Spleen (tissue), 11 donors: Measurements from ENCODE around the gene GRIP1. TPM values are rescaled to one million over a fixed set of nuclear protein-coding genes. Genes with fewer than 3 reads are reported as not detected.

ENCODE experiments used
- DNase-seq: peaks from one replicate; pipeline ENCODE4 v3.0.0-alpha.2; 2020
- H3K27ac ChIP-seq, 8 donors: fragments of 200-600 bp; sonication (generic) in 7 of 8; 1 replicate in 4 of 8; 2 replicates in 4 of 8; pipeline versions ENCODE4 v1.5.0 to v1.8.0; 2016 to 2021; ENCODE audit warnings: inconsistent platforms in 4 of 8, mild to moderate bottlenecking in 4 of 8, moderate library complexity in 1 of 8
- H3K27me3 ChIP-seq, 7 donors: fragments of 200-600 bp; sonication (generic) in 6 of 7; replicated peaks in 1 of 7; 1 replicate in 4 of 7; 2 replicates in 3 of 7; pipeline versions ENCODE4 v1.5.0 to v1.8.0; 2016 to 2021; ENCODE audit warnings: inconsistent platforms in 3 of 7, mild to moderate bottlenecking in 1 of 7
- H3K36me3 ChIP-seq, 6 donors: fragments of 200-600 bp; sonication (generic) in 5 of 6; 1 replicate in 4 of 6; 2 replicates in 2 of 6; pipeline versions ENCODE4 v1.5.0 to v1.8.0; 2016 to 2021; ENCODE audit warnings: inconsistent platforms in 2 of 6
- H3K4me1 ChIP-seq, 6 donors: fragments of 200-600 bp; sonication (generic) in 5 of 6; 1 replicate in 3 of 6; 2 replicates in 3 of 6; pipeline versions ENCODE4 v1.5.0 to v1.8.0; 2016 to 2021; ENCODE audit warnings: inconsistent platforms in 3 of 6
- H3K4me3 ChIP-seq, 8 donors: fragments of 200-600 bp; sonication (generic) in 7 of 8; 1 replicate in 4 of 8; 2 replicates in 4 of 8; pipeline versions ENCODE4 v1.5.0 to v1.8.0; 2016 to 2021; ENCODE audit warnings: inconsistent platforms in 4 of 8, mild to moderate bottlenecking in 4 of 8, moderate library complexity in 2 of 8
- H3K9me3 ChIP-seq, 8 donors: fragments of 200-600 bp; sonication (generic) in 7 of 8; 1 replicate in 4 of 8; 2 replicates in 4 of 8; pipeline versions ENCODE4 v1.5.0 to v1.8.0; 2016 to 2021; ENCODE audit warnings: inconsistent platforms in 4 of 8
- POLR2A ChIP-seq, 3 donors: fragments of 450-650 bp; IDR thresholded peaks; one replicate each; pipeline ENCODE4 v1.5.1; 2017; ENCODE audit warnings: antibody characterized with exemption in 3 of 3, mild to moderate bottlenecking in 1 of 3
- POLR2AphosphoS5 ChIP-seq, 3 donors: sonication (generic); formaldehyde crosslinking; IDR thresholded peaks; one replicate each; pipeline ENCODE4 v1.5.1; 2017; ENCODE audit warnings: antibody characterized with exemption in 3 of 3
- WGBS, 5 donors: extraction: QIAGEN DNeasy Blood & Tissue Kit in 3 of 5; methylation state at CpG; one replicate each; pipeline versions ENCODE4 v1.1.5 to v1.1.7; 2013 to 2018; 5-methylcytosine and 5-hydroxymethylcytosine counted together
- intact Hi-C: fragments of 100-400 bp; cut with DNase I; formaldehyde crosslinking; loops from one replicate; pipeline ENCODE4 v1.15.0; 2023; ENCODE audit warnings: low total_unique reads
- polyA plus RNA-seq, 3 donors: library from polyadenylated mRNA; stranded (reverse); fragments of 200-250 nt; gene quantifications; one replicate each; pipeline ENCODE4 v1.2.1, GENCODE V29; 2013
- total RNA-seq, 7 donors: library from RNA; depleted of rRNA in 3 of 7; stranded (reverse); fragments of >200 nt in 3 of 7; fragmentation: NEBNext Ultra II Directional in 4 of 7; extraction: Animal tissue kit (Norgen Biotek cat#: 25700) in 4 of 7; gene quantifications; one replicate each; pipeline versions ENCODE4 v1.1.0 to v1.2.1, GENCODE V29; 2016 to 2021
- TF ChIP-seq, protein P1 (sequence below), 11 experiments: fragments of 200-600 bp in 7 of 11; fragments of 450-650 bp in 4 of 11; sonication (generic) in 4 of 11; IDR thresholded peaks in 8 of 11; conservative IDR thresholded peaks in 3 of 11; 1 replicate in 7 of 11; 2 replicates in 4 of 11; pipeline versions ENCODE4 v1.4.0 to v1.8.0; 2016 to 2021; ENCODE audit warnings: antibody characterized with exemption in 11 of 11, inconsistent platforms in 4 of 11, mild to moderate bottlenecking in 1 of 11
- donor health status: healthy with polysubstance abuse.
- donor health status: DM: no; HTN: no; CAD: no; lungs with moderate emphysema.
- donor health status: DM: no; HTN: no; CAD: no.
- donor health status: Bipolar disorder and iron deficiency.
- donor health status: healthy.
- donor health status: DM: no; HTN: no; CAD: no.
- donor health status: DM: yes; HTN: yes; CAD: no.

Gene GRIP1
- total and polyA plus RNA-seq, 10 donors = 0.35 to 15.2 (median 4.8) TPM

GRCh38 chr12:66629138-66629870 is 49.6 kb downstream of the GRIP1 start:
- TF ChIP-seq POLR2A (IDR thresholded peaks at IDR 0.05) (no peak), POLR2AphosphoS5 (IDR thresholded peaks at IDR 0.05) (no peak)
- TF ChIP-seq, protein P1, sequence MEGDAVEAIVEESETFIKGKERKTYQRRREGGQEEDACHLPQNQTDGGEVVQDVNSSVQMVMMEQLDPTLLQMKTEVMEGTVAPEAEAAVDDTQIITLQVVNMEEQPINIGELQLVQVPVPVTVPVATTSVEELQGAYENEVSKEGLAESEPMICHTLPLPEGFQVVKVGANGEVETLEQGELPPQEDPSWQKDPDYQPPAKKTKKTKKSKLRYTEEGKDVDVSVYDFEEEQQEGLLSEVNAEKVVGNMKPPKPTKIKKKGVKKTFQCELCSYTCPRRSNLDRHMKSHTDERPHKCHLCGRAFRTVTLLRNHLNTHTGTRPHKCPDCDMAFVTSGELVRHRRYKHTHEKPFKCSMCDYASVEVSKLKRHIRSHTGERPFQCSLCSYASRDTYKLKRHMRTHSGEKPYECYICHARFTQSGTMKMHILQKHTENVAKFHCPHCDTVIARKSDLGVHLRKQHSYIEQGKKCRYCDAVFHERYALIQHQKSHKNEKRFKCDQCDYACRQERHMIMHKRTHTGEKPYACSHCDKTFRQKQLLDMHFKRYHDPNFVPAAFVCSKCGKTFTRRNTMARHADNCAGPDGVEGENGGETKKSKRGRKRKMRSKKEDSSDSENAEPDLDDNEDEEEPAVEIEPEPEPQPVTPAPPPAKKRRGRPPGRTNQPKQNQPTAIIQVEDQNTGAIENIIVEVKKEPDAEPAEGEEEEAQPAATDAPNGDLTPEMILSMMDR (IDR thresholded peaks at IDR 0.05 in 8 of 11, conservative IDR thresholded peaks at IDR 0.05 in 3 of 11) = no peak
- intact Hi-C loops = no loop called here
- no peaks in the 10 kb centered on the region for H3K36me3 ChIP-seq
- H3K27me3 ChIP-seq = no peaks in the 10 kb centered on the region
- no peak for DNase-seq
- WGBS, 5 donors = 60 to 90% (median 83%) methylated on average over 5 of the region's 5 CpGs
- H3K9me3 ChIP-seq = no peaks in the 10 kb centered on the region
- no peak overlapping the region for H3K4me3 ChIP-seq
- no peak overlapping the region for H3K27ac ChIP-seq
- peaks cover 0 to 16% (median 1%) of the 10 kb centered on the region in 6 donors for H3K4me1 ChIP-seq

DNA sequence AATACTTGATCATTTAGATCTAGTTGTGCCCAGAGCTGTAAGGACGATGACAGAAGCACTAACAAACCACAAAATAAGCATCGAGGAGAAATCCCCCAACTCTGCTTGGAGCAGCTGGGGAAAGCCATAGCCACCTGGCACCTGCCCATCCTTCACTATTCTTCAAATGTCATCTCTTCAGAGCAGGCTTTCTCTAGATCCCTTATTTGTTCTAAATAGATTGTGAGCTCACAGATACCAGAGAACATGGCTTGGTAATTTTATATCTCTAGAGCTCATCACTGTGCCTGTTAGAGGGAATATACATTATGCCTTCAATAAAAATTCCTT is 50.9 kb downstream of the GRIP1 start:
- 49 to 63% (median 56%) methylated on average over 2 of the region's 2 CpGs for WGBS, 5 donors
- TF ChIP-seq POLR2A (IDR thresholded peaks at IDR 0.05) (no peak), POLR2AphosphoS5 (IDR thresholded peaks at IDR 0.05) (no peak)
- TF ChIP-seq, protein P1 (IDR thresholded peaks at IDR 0.05 in 8 of 11, conservative IDR thresholded peaks at IDR 0.05 in 3 of 11) = no peak
- H3K4me3 ChIP-seq = no peak overlapping the region
- intact Hi-C loops = no loop called here
- no peak for DNase-seq
- no peaks in the 10 kb centered on the region for H3K36me3 ChIP-seq
- H3K27me3 ChIP-seq = no peaks in the 10 kb centered on the region
- H3K9me3 ChIP-seq = no peaks in the 10 kb centered on the region
- peaks cover 0 to 25% (median 1%) of the 10 kb centered on the region in 6 donors for H3K4me1 ChIP-seq
- no peak overlapping the region for H3K27ac ChIP-seq

DNA sequence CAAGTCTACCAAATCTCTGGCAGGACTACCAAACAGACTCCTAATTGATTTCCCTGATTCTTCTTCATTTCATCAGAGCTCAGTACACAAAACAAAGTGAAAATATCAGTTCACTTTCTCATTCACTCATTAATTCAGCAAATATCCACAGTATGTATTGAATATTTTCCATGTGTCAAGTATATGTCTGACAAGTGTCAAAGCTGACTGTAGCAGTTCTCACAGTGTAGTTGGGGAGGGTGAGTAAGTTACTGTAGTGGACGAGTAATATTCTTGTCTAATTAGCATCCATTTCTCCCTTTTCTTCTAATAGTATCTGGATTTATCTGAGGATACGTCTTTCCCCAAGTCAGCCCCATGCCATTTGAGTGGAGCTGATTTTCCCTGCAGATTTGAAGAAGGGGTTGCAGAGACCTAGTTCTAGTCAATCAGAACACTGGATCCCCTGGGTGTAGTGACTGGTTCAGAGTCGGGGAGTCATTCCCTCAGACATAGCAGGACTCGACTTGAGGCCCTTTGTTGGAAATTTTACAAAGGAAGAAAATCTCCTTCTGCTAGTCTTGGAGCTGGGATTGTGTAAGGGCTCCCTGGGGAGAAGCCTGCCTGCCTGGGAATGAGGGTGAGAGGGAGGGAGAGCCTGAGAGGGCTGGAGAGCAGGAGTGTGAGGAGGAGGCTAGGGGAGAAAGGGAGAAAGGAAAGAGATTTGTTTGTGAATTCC is 51.4 kb downstream of the GRIP1 start:
- intact Hi-C loops = no loop called here
- peaks cover 0 to 25% (median 1%) of the 10 kb centered on the region in 6 donors for H3K4me1 ChIP-seq
- DNase-seq = no peak
- no peaks in the 10 kb centered on the region for H3K36me3 ChIP-seq
- H3K4me3 ChIP-seq = no peak overlapping the region
- no peak overlapping the region for H3K27ac ChIP-seq
- no peaks in the 10 kb centered on the region for H3K27me3 ChIP-seq
- no peaks in the 10 kb centered on the region for H3K9me3 ChIP-seq
- TF ChIP-seq, protein P1 (IDR thresholded peaks at IDR 0.05 in 8 of 11, conservative IDR thresholded peaks at IDR 0.05 in 3 of 11) = no peak
- TF ChIP-seq POLR2A (IDR thresholded peaks at IDR 0.05) (no peak), POLR2AphosphoS5 (IDR thresholded peaks at IDR 0.05) (no peak)
- WGBS, 5 donors = 77 to 87% (median 79%) methylated on average over 4 of the region's 4 CpGs

GRCh38 chr12:66624806-66625205 is 54.1 kb downstream of the GRIP1 start:
- no peak overlapping the region for H3K27ac ChIP-seq
- no peaks in the 10 kb centered on the region for H3K27me3 ChIP-seq
- WGBS, 5 donors = 67 to 78% (median 69%) methylated on average over 2 of the region's 2 CpGs
- intact Hi-C loops = no loop called here
- no peak for TF ChIP-seq POLR2AphosphoS5 (IDR thresholded peaks at IDR 0.05)
- TF ChIP-seq POLR2A (IDR thresholded peaks at IDR 0.05) = no peak
- TF ChIP-seq, protein P1 (IDR thresholded peaks at IDR 0.05 in 8 of 11, conservative IDR thresholded peaks at IDR 0.05 in 3 of 11) = no peak
- H3K9me3 ChIP-seq = no peaks in the 10 kb centered on the region
- H3K4me1 ChIP-seq = peaks cover 0 to 25% (median 1%) of the 10 kb centered on the region in 6 donors
- H3K36me3 ChIP-seq = no peaks in the 10 kb centered on the region
- DNase-seq = no peak
- H3K4me3 ChIP-seq = no peak overlapping the region
